PC-9 (cell line): Measurements from ENCODE around the gene CBFA2T3. TPM values are rescaled to one million over a fixed set of nuclear protein-coding genes. Genes with fewer than 3 reads are reported as not detected.

Source experiments
- BruUV-seq: library from RNA; stranded (reverse); fragments of 400-500 nt; replicated peaks from 2 replicates; lab custom pipeline; 2021; lab: Mats Ljungman, UMichigan
- CTCF ChIA-PET: fragments of 300-600 bp; sonication (Branson Sonifier 250); formaldehyde crosslinking; loops from one replicate; lab custom pipeline; 2022; ENCODE audit warnings: antibody characterized with exemption; lab: Charles Lee
- POLR2A ChIA-PET: fragments of 300-600 bp; sonication (Branson Sonifier 250); formaldehyde crosslinking; loops from one replicate; lab custom pipeline; 2022; ENCODE audit warnings: antibody characterized with exemption; ENCODE audit not compliant: unreplicated experiment; lab: Charles Lee
- DNase-seq, 2 experiments: peaks; one replicate each; pipeline versions ENCODE4 v3.0.0 to v3.0.0-alpha.2; 2015 to 2022; ENCODE audit warnings: mixed read lengths in 1 of 2
- H2AFZ ChIP-seq: fragments of 200-600 bp; sonication (generic); 2 replicates; pipeline ENCODE4 v1.8.1; 2017; ENCODE audit warnings: antibody characterized with exemption
- H3F3A ChIP-seq: fragments of 200-600 bp; sonication (generic); 2 replicates; pipeline ENCODE4 v1.8.1; 2017; ENCODE audit warnings: antibody characterized with exemption, mild to moderate bottlenecking, low read depth; ENCODE audit not compliant: insufficient read depth
- H3K27ac ChIP-seq: fragments of 200-600 bp; sonication (generic); 2 replicates; pipeline ENCODE4 v1.6.1; 2016; ENCODE audit warnings: mixed run types
- H3K27me3 ChIP-seq: fragments of 200-600 bp; sonication (generic); 2 replicates; pipeline ENCODE4 v1.6.1; 2016; ENCODE audit warnings: low read depth, mixed run types; ENCODE audit not compliant: insufficient read depth
- H3K36me3 ChIP-seq: fragments of 200-600 bp; sonication (generic); 2 replicates; pipeline ENCODE4 v1.6.1; 2016; ENCODE audit warnings: low read depth, mixed run types
- H3K4me1 ChIP-seq: fragments of 200-600 bp; sonication (generic); replicated peaks from 2 replicates; pipeline ENCODE4 v1.6.1; 2016; ENCODE audit warnings: mixed run types; ENCODE audit not compliant: insufficient read depth
- H3K4me2 ChIP-seq: fragments of 200-600 bp; sonication (generic); 2 replicates; pipeline ENCODE4 v1.6.1; 2017; ENCODE audit warnings: mixed run types
- H3K4me3 ChIP-seq: fragments of 200-600 bp; sonication (generic); 2 replicates; pipeline ENCODE4 v1.6.1; 2016; ENCODE audit warnings: mixed run types
- H3K79me2 ChIP-seq: fragments of 200-600 bp; sonication (generic); 2 replicates; pipeline ENCODE4 v1.6.1; 2017; ENCODE audit warnings: low read depth, mixed run types
- H3K9me2 ChIP-seq: fragments of 200-600 bp; sonication (generic); 2 replicates; pipeline ENCODE4 v1.8.1; 2017; ENCODE audit warnings: mild to moderate bottlenecking; ENCODE audit not compliant: insufficient read depth
- H3K9me3 ChIP-seq: fragments of 200-600 bp; sonication (generic); 2 replicates; pipeline ENCODE4 v1.8.1; 2016; ENCODE audit warnings: low read depth; ENCODE audit not compliant: insufficient read depth
- H4K20me1 ChIP-seq: fragments of 200-600 bp; sonication (generic); 2 replicates; pipeline ENCODE4 v1.8.1; 2017; ENCODE audit not compliant: insufficient read depth
- EZH2 ChIP-seq: fragments of 200-600 bp; sonication (generic); IDR thresholded peaks from 2 replicates; pipeline ENCODE4 v1.8.0; 2017; ENCODE audit warnings: antibody characterized with exemption, low read depth
- intact Hi-C: fragments of 100-400 bp; cut with micrococcal nuclease; formaldehyde crosslinking; loops from one replicate; pipeline ENCODE4 v1.10.0; 2022; ENCODE audit not compliant: unreplicated experiment
- total RNA-seq: library from RNA; stranded (reverse); gene quantifications from 2 replicates; pipeline ENCODE4 v1.2.3, GENCODE V29; 2021
- TF ChIP-seq, protein P1 (sequence below): fragments of 200-600 bp; sonication (generic); conservative IDR thresholded peaks from 2 replicates; pipeline ENCODE4 v1.6.1; 2017; ENCODE audit warnings: mixed run types, antibody characterized with exemption, mild to moderate bottlenecking, moderate library complexity

CBFA2T3 gene
- total RNA-seq, 1 experiment from 2014 or later, result 1.0 TPM

DNA sequence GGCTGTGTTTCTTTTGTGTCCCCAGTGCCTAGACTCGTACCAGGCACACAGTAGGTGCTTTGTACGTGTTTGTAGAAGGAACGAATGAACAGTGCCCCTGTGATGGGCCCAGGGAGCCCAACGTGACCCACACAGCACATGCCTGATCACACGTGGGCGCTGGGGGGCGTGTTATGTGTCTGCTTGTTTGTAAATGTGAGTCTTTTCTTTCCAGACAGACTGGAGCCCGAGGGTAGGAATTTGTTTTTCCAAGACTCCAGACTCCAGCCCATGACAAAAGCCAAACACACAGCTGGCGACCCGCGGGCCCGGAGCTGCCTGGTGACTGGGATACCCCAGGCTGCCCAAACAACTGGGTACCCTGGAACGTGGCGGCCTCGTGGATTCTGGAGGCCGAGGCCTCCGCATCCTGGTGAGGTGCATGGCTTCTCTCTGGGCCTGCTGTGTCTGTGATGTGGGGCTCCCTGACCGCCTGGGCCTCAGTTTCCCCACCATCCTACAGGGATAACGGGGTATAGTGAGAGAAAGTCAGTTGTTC, 14.9 kb upstream of the CBFA2T3 start:
- Histone ChIP-seq H3K27me3 (peaks cover 88% of the 10 kb centered on the region), H3K9me3 (no peaks in the 10 kb centered on the region), H3K9me2 (no peaks in the 10 kb centered on the region), H3K27ac (no peak overlapping the region), H3K79me2 (no peaks in the 10 kb centered on the region), H3K4me1 (no peaks in the 10 kb centered on the region), H4K20me1 (no peaks in the 10 kb centered on the region), H3F3A (no peaks in the 10 kb centered on the region), H3K36me3 (no peaks in the 10 kb centered on the region), H3K4me2 (no peak overlapping the region), H3K4me3 (no peak overlapping the region), H2AFZ (no peak overlapping the region)
- no TSS peak for BruUV-seq
- DNase-seq, result no peak
- no peak for TF ChIP-seq EZH2
- TF ChIP-seq, protein P1, sequence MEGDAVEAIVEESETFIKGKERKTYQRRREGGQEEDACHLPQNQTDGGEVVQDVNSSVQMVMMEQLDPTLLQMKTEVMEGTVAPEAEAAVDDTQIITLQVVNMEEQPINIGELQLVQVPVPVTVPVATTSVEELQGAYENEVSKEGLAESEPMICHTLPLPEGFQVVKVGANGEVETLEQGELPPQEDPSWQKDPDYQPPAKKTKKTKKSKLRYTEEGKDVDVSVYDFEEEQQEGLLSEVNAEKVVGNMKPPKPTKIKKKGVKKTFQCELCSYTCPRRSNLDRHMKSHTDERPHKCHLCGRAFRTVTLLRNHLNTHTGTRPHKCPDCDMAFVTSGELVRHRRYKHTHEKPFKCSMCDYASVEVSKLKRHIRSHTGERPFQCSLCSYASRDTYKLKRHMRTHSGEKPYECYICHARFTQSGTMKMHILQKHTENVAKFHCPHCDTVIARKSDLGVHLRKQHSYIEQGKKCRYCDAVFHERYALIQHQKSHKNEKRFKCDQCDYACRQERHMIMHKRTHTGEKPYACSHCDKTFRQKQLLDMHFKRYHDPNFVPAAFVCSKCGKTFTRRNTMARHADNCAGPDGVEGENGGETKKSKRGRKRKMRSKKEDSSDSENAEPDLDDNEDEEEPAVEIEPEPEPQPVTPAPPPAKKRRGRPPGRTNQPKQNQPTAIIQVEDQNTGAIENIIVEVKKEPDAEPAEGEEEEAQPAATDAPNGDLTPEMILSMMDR, result no peak
- intact Hi-C loops, result no loop called here
- ChIA-PET POLR2A (interaction anchor here (0.6 kb wide), 1 partner anchor 94 kb away, joined by 5 read pairs; no protein-coding TSS in a partner anchor), CTCF (no interaction called here)

DNA sequence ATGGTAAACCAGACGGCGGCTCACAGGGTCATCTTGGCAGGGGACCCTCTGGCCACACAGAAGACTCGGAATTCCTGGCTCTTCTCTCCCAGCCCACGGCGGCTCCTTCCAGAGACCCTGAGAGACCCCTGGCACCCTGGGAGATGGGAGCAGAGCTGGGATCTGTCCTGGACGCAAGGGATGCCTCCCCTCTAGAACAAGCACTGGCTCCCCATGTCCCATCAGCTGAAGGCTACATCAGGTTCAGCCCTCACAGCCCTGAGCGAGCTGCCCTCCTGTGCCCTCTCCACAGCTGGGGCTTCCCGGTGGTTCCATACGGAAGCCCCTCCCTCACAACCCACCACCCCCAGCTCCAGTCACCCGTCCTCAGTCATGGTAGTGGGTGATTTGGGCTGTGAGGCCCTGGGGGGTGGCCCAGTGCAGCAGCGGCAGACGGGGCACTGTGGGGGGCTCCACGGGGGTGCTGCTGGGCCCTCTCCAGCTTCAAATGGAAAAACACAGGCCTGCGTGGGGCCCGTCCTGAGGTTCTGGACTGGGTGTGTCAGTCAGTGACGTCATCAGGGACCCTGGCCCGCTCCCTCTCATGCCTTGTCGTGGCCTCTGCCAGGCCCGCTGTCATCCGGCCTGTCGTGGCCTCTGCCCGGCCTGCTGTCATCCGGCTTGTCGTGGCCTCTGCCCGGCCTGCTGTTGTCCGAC, 13.0 kb upstream of the CBFA2T3 start:
- Histone ChIP-seq H3K9me3 (no peaks in the 10 kb centered on the region), H3K27ac (no peak overlapping the region), H4K20me1 (no peaks in the 10 kb centered on the region), H3K4me2 (no peak overlapping the region), H3K9me2 (no peaks in the 10 kb centered on the region), H3K36me3 (no peaks in the 10 kb centered on the region), H3K27me3 (peaks cover 93% of the 10 kb centered on the region), H3F3A (no peaks in the 10 kb centered on the region), H3K4me1 (no peaks in the 10 kb centered on the region), H3K79me2 (no peaks in the 10 kb centered on the region), H3K4me3 (no peak overlapping the region), H2AFZ (no peak overlapping the region)
- ChIA-PET CTCF (no interaction called here), POLR2A (no interaction called here)
- TF ChIP-seq, protein P1, result no peak
- no peak for TF ChIP-seq EZH2
- no peak for DNase-seq
- no TSS peak for BruUV-seq
- intact Hi-C loops, result no loop called here

DNA sequence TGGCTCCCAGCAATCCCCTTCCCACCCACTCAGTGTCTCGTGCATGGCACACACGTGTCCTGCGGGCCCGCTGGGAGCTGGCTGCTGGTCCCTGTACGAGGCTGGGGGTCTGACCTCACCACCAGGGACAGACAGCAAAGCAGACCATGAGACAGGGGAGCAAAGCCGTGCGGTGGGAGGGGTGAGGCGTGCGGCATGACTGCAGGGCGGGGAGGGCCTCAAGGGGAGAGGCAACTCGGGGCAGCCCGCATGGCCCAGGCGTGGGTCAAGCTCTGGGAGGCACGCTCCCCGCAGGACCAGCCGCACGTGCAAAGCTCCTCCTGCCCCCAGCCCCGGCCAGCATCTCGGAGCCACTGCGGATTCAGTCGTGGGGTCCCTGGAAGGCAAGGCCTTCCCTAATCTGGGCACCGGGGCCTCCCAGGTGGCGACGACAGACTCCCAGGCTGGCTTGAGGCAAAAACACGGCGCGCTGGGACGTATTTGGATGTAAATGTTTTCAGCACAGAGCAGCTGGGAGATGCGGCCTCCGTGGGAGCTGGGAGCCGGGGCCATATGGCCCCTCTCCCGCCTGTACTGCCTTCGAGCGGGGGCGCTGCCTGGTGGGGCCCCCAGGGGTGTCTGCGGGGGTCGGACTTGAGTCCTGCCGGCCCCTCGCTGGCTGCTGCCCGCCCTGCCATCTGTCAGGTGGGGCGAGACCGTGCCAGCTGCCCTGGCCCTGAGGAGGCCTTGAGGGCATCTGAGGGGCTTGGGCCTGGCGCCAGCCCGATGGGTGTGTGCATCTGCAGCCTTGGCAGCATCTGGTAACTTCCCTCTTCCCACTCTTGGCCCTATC, 12.2 kb upstream of the CBFA2T3 start:
- intact Hi-C loops, result no loop called here
- H3K9me3 ChIP-seq, result no peaks in the 10 kb centered on the region
- no peak overlapping the region for H3K4me3 ChIP-seq
- H3K9me2 ChIP-seq, result no peaks in the 10 kb centered on the region
- H3K27me3 ChIP-seq, result peaks cover 93% of the 10 kb centered on the region
- H4K20me1 ChIP-seq, result no peaks in the 10 kb centered on the region
- POLR2A ChIA-PET, result no interaction called here
- H3K4me1 ChIP-seq, result no peaks in the 10 kb centered on the region
- TF ChIP-seq EZH2, result no peak
- TF ChIP-seq, protein P1, result no peak
- H3F3A ChIP-seq, result no peaks in the 10 kb centered on the region
- no peaks in the 10 kb centered on the region for H3K79me2 ChIP-seq
- H3K27ac ChIP-seq, result no peak overlapping the region
- CTCF ChIA-PET, result no interaction called here
- H2AFZ ChIP-seq, result no peak overlapping the region
- H3K4me2 ChIP-seq, result no peak overlapping the region
- no peaks in the 10 kb centered on the region for H3K36me3 ChIP-seq
- no peak for DNase-seq
- no TSS peak for BruUV-seq
